ENCODE measurements around the gene CBX5.

DNA sequence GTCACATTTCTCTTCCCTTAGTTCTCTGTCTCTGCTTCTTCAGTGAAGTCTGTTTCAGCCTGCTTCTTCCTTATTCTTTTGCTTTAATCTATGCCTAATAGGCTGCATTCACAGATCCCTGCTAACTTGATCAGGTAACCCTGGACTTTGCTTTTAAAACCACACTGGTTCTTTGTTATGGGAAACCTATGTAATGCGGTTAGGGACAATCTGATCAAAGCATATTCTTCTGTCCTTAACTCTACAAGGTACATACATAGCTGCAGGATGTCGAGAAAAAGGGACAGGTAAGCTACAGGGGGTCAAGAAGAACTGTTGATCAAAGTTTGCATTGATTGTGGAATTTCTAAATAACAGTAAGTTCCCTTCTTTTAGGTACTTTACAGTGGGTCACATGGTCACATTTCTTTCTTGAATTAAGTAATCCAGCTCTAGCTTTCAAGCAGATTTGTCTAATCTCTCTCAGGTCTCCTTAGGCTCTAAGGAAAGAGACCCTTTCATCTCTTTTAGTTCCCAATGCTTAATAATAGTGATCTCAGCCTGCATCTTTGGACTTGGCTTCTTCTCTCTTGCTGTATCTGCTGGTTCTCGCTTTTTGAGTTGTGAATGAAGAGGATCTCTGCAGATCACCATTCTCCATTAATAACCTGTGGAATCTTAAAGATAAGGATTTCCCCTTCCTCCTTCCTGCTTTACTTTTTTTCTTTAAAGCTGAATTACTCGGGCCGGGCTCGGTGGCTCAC lies 48.8 kb upstream of the CBX5 start:
- TF ChIP-seq PHF8 (conservative IDR thresholded peaks at IDR 0.05; ENCODE audit: low read depth, low read length) = no peak
- TF ChIP-seq, protein P1, sequence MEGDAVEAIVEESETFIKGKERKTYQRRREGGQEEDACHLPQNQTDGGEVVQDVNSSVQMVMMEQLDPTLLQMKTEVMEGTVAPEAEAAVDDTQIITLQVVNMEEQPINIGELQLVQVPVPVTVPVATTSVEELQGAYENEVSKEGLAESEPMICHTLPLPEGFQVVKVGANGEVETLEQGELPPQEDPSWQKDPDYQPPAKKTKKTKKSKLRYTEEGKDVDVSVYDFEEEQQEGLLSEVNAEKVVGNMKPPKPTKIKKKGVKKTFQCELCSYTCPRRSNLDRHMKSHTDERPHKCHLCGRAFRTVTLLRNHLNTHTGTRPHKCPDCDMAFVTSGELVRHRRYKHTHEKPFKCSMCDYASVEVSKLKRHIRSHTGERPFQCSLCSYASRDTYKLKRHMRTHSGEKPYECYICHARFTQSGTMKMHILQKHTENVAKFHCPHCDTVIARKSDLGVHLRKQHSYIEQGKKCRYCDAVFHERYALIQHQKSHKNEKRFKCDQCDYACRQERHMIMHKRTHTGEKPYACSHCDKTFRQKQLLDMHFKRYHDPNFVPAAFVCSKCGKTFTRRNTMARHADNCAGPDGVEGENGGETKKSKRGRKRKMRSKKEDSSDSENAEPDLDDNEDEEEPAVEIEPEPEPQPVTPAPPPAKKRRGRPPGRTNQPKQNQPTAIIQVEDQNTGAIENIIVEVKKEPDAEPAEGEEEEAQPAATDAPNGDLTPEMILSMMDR (IDR thresholded peaks at IDR 0.05; ENCODE audit: control extremely low read depth in 1 of 3, insufficient read depth in 1 of 3, low read depth in 1 of 3, low read length in 3 of 3) = no peak
- TF ChIP-seq RAD21 (IDR thresholded peaks at IDR 0.05 in 1 of 2, conservative IDR thresholded peaks at IDR 0.05 in 1 of 2; ENCODE audit: low read depth in 2 of 2, low read length in 2 of 2) = no peak
